Measurements from ENCODE around the gene MON2. TPM values are rescaled to one million over a fixed set of nuclear protein-coding genes. Genes with fewer than 3 reads are reported as not detected.

The MON2 gene
- total RNA-seq, 2 experiments from 2014 or later, result 25.5 to 29.0 TPM

GRCh38 chr12:62635649-62636048 is 169.0 kb downstream of the MON2 start:
- ChIA-PET POLR2A (interaction anchor here (0.6 kb wide), 1 partner anchor 30 kb away, joined by 4 read pairs; no protein-coding TSS in a partner anchor), CTCF (interaction anchor here (0.7 kb wide), 1 partner anchor 10 kb away, joined by 3 read pairs; no protein-coding TSS in a partner anchor)
- Mint-ChIP-seq H3K9me3 (no peaks in the 10 kb centered on the region), H3K27me3 (peaks cover 35% of the 10 kb centered on the region), H3K36me3 (ENCODE audit: low read depth) (no peaks in the 10 kb centered on the region), H3K27ac (no peak overlapping the region), H3K4me3 (no peak overlapping the region), H3K4me1 (ENCODE audit: low read depth) (peaks cover 16% of the 10 kb centered on the region)
- ATAC-seq (no peak), DNase-seq (no peak)
- TF ChIP-seq CTCF (IDR thresholded peaks at IDR 0.05), result no peak
- intact Hi-C loops (cut with micrococcal nuclease), result no loop called here

GRCh38 chr12:62637679-62638078 is 171.1 kb downstream of the MON2 start:
- TF ChIP-seq CTCF (IDR thresholded peaks at IDR 0.05), result no peak
- Mint-ChIP-seq H3K27me3 (peaks cover 21% of the 10 kb centered on the region), H3K9me3 (no peaks in the 10 kb centered on the region), H3K4me3 (no peak overlapping the region), H3K27ac (no peak overlapping the region), H3K4me1 (ENCODE audit: low read depth) (peaks cover 29% of the 10 kb centered on the region), H3K36me3 (ENCODE audit: low read depth) (no peaks in the 10 kb centered on the region)
- POLR2A ChIA-PET, result no interaction called here
- DNase-seq, result no peak
- CTCF ChIA-PET, result interaction anchor here (1.5 kb wide), 1 partner anchor 10 kb away, joined by 3 read pairs; no protein-coding TSS in a partner anchor
- no peak for ATAC-seq
- intact Hi-C loops (cut with micrococcal nuclease), result no loop called here

GRCh38 chr12:62640910-62641448 is 174.4 kb downstream of the MON2 start:
- intact Hi-C loops (cut with micrococcal nuclease), result loop anchor here (5.0 kb wide), 1 partner anchor 39 kb away; no protein-coding TSS in a partner anchor
- Mint-ChIP-seq H3K36me3 (ENCODE audit: low read depth) (no peaks in the 10 kb centered on the region), H3K27me3 (peaks cover 2% of the 10 kb centered on the region), H3K4me1 (ENCODE audit: low read depth) (peaks cover 24% of the 10 kb centered on the region), H3K27ac (peak overlapping the region; percentile 73), H3K4me3 (peak overlapping the region; percentile 39), H3K9me3 (no peaks in the 10 kb centered on the region)
- CTCF ChIA-PET, result interaction anchor here (0.7 to 2.0 kb wide), 5 partner anchors 23 to 153 kb away, joined by 3 to 7 read pairs (median 5); no protein-coding TSS in a partner anchor
- TF ChIP-seq CTCF (IDR thresholded peaks at IDR 0.05), result no peak
- peak; percentile 98 for ATAC-seq
- peak; percentile 72 for DNase-seq
- POLR2A ChIA-PET, result interaction anchor here (0.6 to 2.2 kb wide), 4 partner anchors 15 to 114 kb away, joined by 3 to 10 read pairs (median 3); no protein-coding TSS in a partner anchor

GRCh38 chr12:62642486-62642885 is 175.9 kb downstream of the MON2 start:
- TF ChIP-seq CTCF (IDR thresholded peaks at IDR 0.05), result no peak
- intact Hi-C loops (cut with micrococcal nuclease), result loop anchor here (5.0 kb wide), 1 partner anchor 40 kb away; no protein-coding TSS in a partner anchor
- no peak for ATAC-seq
- Mint-ChIP-seq H3K9me3 (no peaks in the 10 kb centered on the region), H3K4me1 (ENCODE audit: low read depth) (peaks cover 26% of the 10 kb centered on the region), H3K4me3 (no peak overlapping the region), H3K27me3 (no peaks in the 10 kb centered on the region), H3K27ac (no peak overlapping the region), H3K36me3 (ENCODE audit: low read depth) (no peaks in the 10 kb centered on the region)
- CTCF ChIA-PET, result interaction anchor here (0.8 to 2.0 kb wide), 3 partner anchors 37 to 205 kb away, joined by 3 to 6 read pairs (median 5); no protein-coding TSS in a partner anchor
- no peak for DNase-seq
- POLR2A ChIA-PET, result no interaction called here

GRCh38 chr12:62643486-62643885 is 176.9 kb downstream of the MON2 start:
- H3K36me3 Mint-ChIP-seq (ENCODE audit: low read depth), result no peaks in the 10 kb centered on the region
- intact Hi-C loops (cut with micrococcal nuclease), result loop anchor here (5.0 kb wide), 1 partner anchor 41 kb away; no protein-coding TSS in a partner anchor
- H3K4me3 Mint-ChIP-seq, result no peak overlapping the region
- CTCF ChIA-PET, result interaction anchor here (0.8 to 2.0 kb wide), 3 partner anchors 38 to 206 kb away, joined by 3 to 6 read pairs (median 5); no protein-coding TSS in a partner anchor
- H3K9me3 Mint-ChIP-seq, result no peaks in the 10 kb centered on the region
- no peak overlapping the region for H3K27ac Mint-ChIP-seq
- POLR2A ChIA-PET, result interaction anchor here (0.8 kb wide), 1 partner anchor 14 kb away, joined by 3 read pairs; no protein-coding TSS in a partner anchor
- ATAC-seq, result no peak
- DNase-seq, result no peak
- no peak for TF ChIP-seq CTCF (IDR thresholded peaks at IDR 0.05)
- peaks cover 27% of the 10 kb centered on the region for H3K4me1 Mint-ChIP-seq (ENCODE audit: low read depth)
- no peaks in the 10 kb centered on the region for H3K27me3 Mint-ChIP-seq
